GM18507 (cell line): ENCODE measurements around the gene PREP.
"Not testable (repeated sequence)": the region's sequence is repeated elsewhere in the genome, so short reads cannot be mapped to it uniquely, and the experiment has no call there.

Experiments used
- DNase-seq: peaks from one replicate; pipeline ENCODE4 v3.0.0; 2011; ENCODE audit warnings: low read depth; ENCODE audit not compliant: insufficient read length; ENCODE audit errors: extremely low spot score
- FAIRE-seq: peaks from 2 replicates; lab custom pipeline; 2011; peaks lifted over from hg19 to GRCh38; lab: Jason Lieb, UNC

PREP gene

GRCh38 chr6:105231771-105232170 is 171.1 kb downstream of the PREP start:
- FAIRE-seq, DNase-seq: not testable (repeated sequence)
